SK-N-SH treated with all-trans-retinoic acid at 6 μM for 48 hours (cell line): ENCODE results near the gene CADM2.

Source experiments
- ATAC-seq: fragments of 200-7000 bp; cut with Tn5 transposase; 3 replicates; pipeline ENCODE4 v1.9.1; 2020; ENCODE audit warnings: mild to moderate bottlenecking, moderate library complexity
- ARNTL ChIP-seq: fragments of 450-650 bp; formaldehyde crosslinking; IDR thresholded peaks from 2 replicates; pipeline ENCODE4 v1.5.0; 2020; ENCODE audit warnings: low read depth, mild to moderate bottlenecking, moderate library complexity, borderline replicate concordance
- BACH2 ChIP-seq: fragments of 250-450 bp; sonication (Bioruptor Pico); IDR thresholded peaks from 2 replicates; pipeline ENCODE4 v1.9.0; 2021; ENCODE audit warnings: mild to moderate bottlenecking, borderline replicate concordance
- CREB5 ChIP-seq: fragments of 250-450 bp; sonication (Bioruptor Pico); IDR thresholded peaks from 2 replicates; pipeline ENCODE4 v1.5.1; 2020; ENCODE audit warnings: low read depth, mild to moderate bottlenecking, moderate library complexity
- CSDC2 ChIP-seq: fragments of 250-450 bp; sonication (Bioruptor Pico); IDR thresholded peaks from 2 replicates; pipeline ENCODE4 v1.5.0; 2020; ENCODE audit warnings: mild to moderate bottlenecking, moderate library complexity
- ESRRG ChIP-seq: fragments of 250-450 bp; sonication (Bioruptor Pico); IDR thresholded peaks from 2 replicates; pipeline ENCODE4 v1.6.1; 2021; ENCODE audit warnings: mild to moderate bottlenecking
- GLIS3 ChIP-seq: fragments of 250-450 bp; sonication (Bioruptor Pico); IDR thresholded peaks from 2 replicates; pipeline ENCODE4 v1.5.0; 2020; ENCODE audit warnings: mild to moderate bottlenecking, moderate library complexity
- ISL1 ChIP-seq: fragments of 250-450 bp; sonication (Bioruptor Pico); IDR thresholded peaks from 2 replicates; pipeline ENCODE4 v2.1.2; 2022; ENCODE audit warnings: mild to moderate bottlenecking, moderate library complexity
- OSR1 ChIP-seq: fragments of 250-450 bp; sonication (Bioruptor Pico); IDR thresholded peaks from 2 replicates; pipeline ENCODE4 v1.8.0; 2022; ENCODE audit warnings: moderate library complexity, mild to moderate bottlenecking, inconsistent platforms
- PATZ1 ChIP-seq: fragments of 250-450 bp; sonication (Bioruptor Pico); IDR thresholded peaks from 2 replicates; pipeline ENCODE4 v1.8.0; 2020; ENCODE audit warnings: mild to moderate bottlenecking, moderate library complexity, borderline replicate concordance
- PPARA ChIP-seq: fragments of 250-450 bp; sonication (Bioruptor Pico); IDR thresholded peaks from 2 replicates; pipeline ENCODE4 v1.5.0; 2020; ENCODE audit warnings: mild to moderate bottlenecking, borderline replicate concordance
- RARB ChIP-seq: fragments of 250-450 bp; sonication (Bioruptor Pico); IDR thresholded peaks from 2 replicates; pipeline ENCODE4 v1.8.0; 2021; ENCODE audit warnings: mild to moderate bottlenecking, moderate library complexity
- TCF4 ChIP-seq: fragments of 250-450 bp; sonication (Bioruptor Pico); IDR thresholded peaks from 2 replicates; pipeline ENCODE4 v1.8.0; 2021; ENCODE audit warnings: mild to moderate bottlenecking, moderate library complexity, borderline replicate concordance
- TOX ChIP-seq: fragments of 250-450 bp; sonication (Bioruptor Pico); IDR thresholded peaks from 2 replicates; pipeline ENCODE4 v1.8.0; 2021; ENCODE audit warnings: mild to moderate bottlenecking, moderate library complexity, borderline replicate concordance
- TSHZ2 ChIP-seq: fragments of 250-450 bp; sonication (Bioruptor Pico); IDR thresholded peaks from 2 replicates; pipeline ENCODE4 v1.5.0; 2020; ENCODE audit warnings: mild to moderate bottlenecking, moderate library complexity
- ZC3H10 ChIP-seq: fragments of 250-450 bp; sonication (Bioruptor Pico); IDR thresholded peaks from 2 replicates; pipeline ENCODE4 v1.5.1; 2021; ENCODE audit warnings: mild to moderate bottlenecking, moderate library complexity
- ZFP3 ChIP-seq: fragments of 250-450 bp; sonication (Bioruptor Pico); IDR thresholded peaks from 2 replicates; pipeline ENCODE4 v1.5.0; 2020; ENCODE audit warnings: mild to moderate bottlenecking, moderate library complexity
- ZNF565 ChIP-seq: fragments of 450-650 bp; formaldehyde crosslinking; conservative IDR thresholded peaks from 2 replicates; pipeline ENCODE4 v1.5.0; 2020; ENCODE audit warnings: low read depth, mild to moderate bottlenecking, moderate library complexity
- ZNF70 ChIP-seq: fragments of 450-650 bp; formaldehyde crosslinking; IDR thresholded peaks from 2 replicates; pipeline ENCODE4 v1.5.0; 2020; ENCODE audit warnings: mild to moderate bottlenecking, moderate library complexity
- TF ChIP-seq, protein P1 (sequence below): fragments of 250-450 bp; sonication (Bioruptor Pico); IDR thresholded peaks from 2 replicates; pipeline ENCODE4 v1.8.0; 2021; ENCODE audit warnings: low read depth, mild to moderate bottlenecking, moderate library complexity, borderline replicate concordance
- TF ChIP-seq, protein P2 (sequence below): fragments of 250-450 bp; sonication (Bioruptor Pico); IDR thresholded peaks from 2 replicates; pipeline ENCODE4 v1.5.1; 2021; ENCODE audit warnings: mild to moderate bottlenecking, moderate library complexity

CADM2 gene

DNA sequence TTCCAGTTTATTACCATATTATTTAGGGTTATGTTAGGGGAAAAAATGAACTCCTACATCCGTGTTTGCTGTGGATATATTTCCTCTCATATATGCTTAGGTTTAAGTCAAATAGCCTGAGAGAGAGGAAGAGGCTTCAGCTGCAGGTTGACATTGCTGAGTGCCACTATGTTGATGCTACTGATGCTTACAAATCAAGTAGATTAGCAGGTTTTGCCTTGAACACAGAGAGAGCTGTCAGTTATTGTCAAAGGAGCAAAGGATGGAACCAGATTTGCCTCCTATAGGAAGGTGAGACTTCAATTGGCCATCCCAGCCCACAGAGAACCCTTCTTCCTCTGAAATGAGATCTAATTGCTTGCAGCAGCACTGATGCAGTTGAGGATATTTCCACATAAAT is 339.2 kb downstream of the CADM2 start:
- ATAC-seq = no peak
- TF ChIP-seq, protein P1, sequence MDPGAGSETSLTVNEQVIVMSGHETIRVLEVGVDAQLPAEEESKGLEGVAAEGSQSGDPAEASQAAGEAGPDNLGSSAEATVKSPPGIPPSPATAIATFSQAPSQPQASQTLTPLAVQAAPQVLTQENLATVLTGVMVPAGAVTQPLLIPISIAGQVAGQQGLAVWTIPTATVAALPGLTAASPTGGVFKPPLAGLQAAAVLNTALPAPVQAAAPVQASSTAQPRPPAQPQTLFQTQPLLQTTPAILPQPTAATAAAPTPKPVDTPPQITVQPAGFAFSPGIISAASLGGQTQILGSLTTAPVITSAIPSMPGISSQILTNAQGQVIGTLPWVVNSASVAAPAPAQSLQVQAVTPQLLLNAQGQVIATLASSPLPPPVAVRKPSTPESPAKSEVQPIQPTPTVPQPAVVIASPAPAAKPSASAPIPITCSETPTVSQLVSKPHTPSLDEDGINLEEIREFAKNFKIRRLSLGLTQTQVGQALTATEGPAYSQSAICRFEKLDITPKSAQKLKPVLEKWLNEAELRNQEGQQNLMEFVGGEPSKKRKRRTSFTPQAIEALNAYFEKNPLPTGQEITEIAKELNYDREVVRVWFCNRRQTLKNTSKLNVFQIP (CRISPR knock-in tag) = no peak
- TF ChIP-seq PPARA (CRISPR knock-in tag) = no peak
- no peak for TF ChIP-seq ARNTL (CRISPR knock-in tag)
- no peak for TF ChIP-seq BACH2 (CRISPR knock-in tag)
- TF ChIP-seq ZFP3 (CRISPR knock-in tag) = no peak
- no peak for TF ChIP-seq TSHZ2 (CRISPR knock-in tag)
- TF ChIP-seq CSDC2 = no peak
- TF ChIP-seq TOX (CRISPR knock-in tag) = no peak
- no peak for TF ChIP-seq ZC3H10 (CRISPR knock-in tag)
- TF ChIP-seq ZNF70 (CRISPR knock-in tag) = no peak
- TF ChIP-seq GLIS3 = no peak

DNA sequence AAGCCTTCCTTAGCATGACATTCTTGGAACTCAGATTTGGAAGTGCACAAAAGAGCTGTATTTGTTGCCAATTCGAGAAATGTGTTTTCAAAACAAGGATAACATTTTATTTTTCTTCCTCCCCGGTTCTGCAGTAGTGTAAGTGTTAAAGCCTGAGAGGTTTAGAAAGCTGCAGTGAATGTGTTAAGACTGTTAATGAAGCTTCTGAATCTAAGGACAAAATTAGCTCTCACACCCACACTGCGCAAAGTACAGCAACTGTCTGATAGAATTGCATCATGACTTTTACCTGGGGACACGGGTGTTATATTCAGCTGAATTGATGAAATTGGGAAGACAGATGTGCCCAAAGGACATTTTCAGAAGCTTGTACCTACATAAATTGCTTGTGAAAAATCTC is 344.4 kb downstream of the CADM2 start:
- TF ChIP-seq, protein P2, sequence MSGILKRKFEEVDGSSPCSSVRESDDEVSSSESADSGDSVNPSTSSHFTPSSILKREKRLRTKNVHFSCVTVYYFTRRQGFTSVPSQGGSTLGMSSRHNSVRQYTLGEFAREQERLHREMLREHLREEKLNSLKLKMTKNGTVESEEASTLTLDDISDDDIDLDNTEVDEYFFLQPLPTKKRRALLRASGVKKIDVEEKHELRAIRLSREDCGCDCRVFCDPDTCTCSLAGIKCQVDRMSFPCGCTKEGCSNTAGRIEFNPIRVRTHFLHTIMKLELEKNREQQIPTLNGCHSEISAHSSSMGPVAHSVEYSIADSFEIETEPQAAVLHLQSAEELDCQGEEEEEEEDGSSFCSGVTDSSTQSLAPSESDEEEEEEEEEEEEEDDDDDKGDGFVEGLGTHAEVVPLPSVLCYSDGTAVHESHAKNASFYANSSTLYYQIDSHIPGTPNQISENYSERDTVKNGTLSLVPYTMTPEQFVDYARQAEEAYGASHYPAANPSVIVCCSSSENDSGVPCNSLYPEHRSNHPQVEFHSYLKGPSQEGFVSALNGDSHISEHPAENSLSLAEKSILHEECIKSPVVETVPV (CRISPR knock-in tag) = no peak
- no peak for TF ChIP-seq ZC3H10 (CRISPR knock-in tag)
- TF ChIP-seq OSR1 = no peak
- TF ChIP-seq CSDC2 = no peak
- TF ChIP-seq, protein P1 (CRISPR knock-in tag) = no peak
- TF ChIP-seq ARNTL (CRISPR knock-in tag) = no peak
- no peak for TF ChIP-seq ZNF565 (CRISPR knock-in tag)
- no peak for TF ChIP-seq TCF4 (CRISPR knock-in tag)
- TF ChIP-seq ISL1 (CRISPR knock-in tag) = no peak
- TF ChIP-seq ESRRG = no peak
- TF ChIP-seq BACH2 (CRISPR knock-in tag) = no peak
- TF ChIP-seq TSHZ2 (CRISPR knock-in tag) = no peak
- ATAC-seq = no peak

- no peak for ATAC-seq
- TF ChIP-seq BACH2 (CRISPR knock-in tag) (no peak), RARB (CRISPR knock-in tag) (no peak), TCF4 (CRISPR knock-in tag) (no peak), PPARA (CRISPR knock-in tag) (no peak), PATZ1 (CRISPR knock-in tag) (no peak), CREB5 (CRISPR knock-in tag) (no peak), TOX (CRISPR knock-in tag) (no peak), ZNF70 (CRISPR knock-in tag) (no peak), GLIS3 (no peak), ZFP3 (CRISPR knock-in tag) (no peak)
Measured at GRCh38 chr3:85304360-85304964, 345.7 kb downstream of the CADM2 start.
